Body of pancreas (tissue), 4 donors: ENCODE measurements around the gene NT5DC3.

Experiments used
- POLR2A ChIP-seq, 3 donors: fragments of 450-650 bp; IDR thresholded peaks; one replicate each; pipeline ENCODE4 v1.6.1; 2016; ENCODE audit warnings: antibody characterized with exemption in 3 of 3, mild to moderate bottlenecking in 2 of 3
- TF ChIP-seq, protein P1 (sequence below), 7 experiments: fragments of 450-650 bp in 4 of 7; fragments of 200-600 bp in 3 of 7; sonication (generic) in 3 of 7; IDR thresholded peaks; one replicate each; pipeline ENCODE4 v1.5.1; 2016 to 2019; ENCODE audit warnings: antibody characterized with exemption in 7 of 7

GRCh38 chr12:103812789-103813188 lies 28.2 kb downstream of the NT5DC3 start:
- TF ChIP-seq, protein P1, sequence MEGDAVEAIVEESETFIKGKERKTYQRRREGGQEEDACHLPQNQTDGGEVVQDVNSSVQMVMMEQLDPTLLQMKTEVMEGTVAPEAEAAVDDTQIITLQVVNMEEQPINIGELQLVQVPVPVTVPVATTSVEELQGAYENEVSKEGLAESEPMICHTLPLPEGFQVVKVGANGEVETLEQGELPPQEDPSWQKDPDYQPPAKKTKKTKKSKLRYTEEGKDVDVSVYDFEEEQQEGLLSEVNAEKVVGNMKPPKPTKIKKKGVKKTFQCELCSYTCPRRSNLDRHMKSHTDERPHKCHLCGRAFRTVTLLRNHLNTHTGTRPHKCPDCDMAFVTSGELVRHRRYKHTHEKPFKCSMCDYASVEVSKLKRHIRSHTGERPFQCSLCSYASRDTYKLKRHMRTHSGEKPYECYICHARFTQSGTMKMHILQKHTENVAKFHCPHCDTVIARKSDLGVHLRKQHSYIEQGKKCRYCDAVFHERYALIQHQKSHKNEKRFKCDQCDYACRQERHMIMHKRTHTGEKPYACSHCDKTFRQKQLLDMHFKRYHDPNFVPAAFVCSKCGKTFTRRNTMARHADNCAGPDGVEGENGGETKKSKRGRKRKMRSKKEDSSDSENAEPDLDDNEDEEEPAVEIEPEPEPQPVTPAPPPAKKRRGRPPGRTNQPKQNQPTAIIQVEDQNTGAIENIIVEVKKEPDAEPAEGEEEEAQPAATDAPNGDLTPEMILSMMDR (IDR thresholded peaks at IDR 0.05): no peak
- no peak for TF ChIP-seq POLR2A (IDR thresholded peaks at IDR 0.05)
